Tibial nerve (tissue), 4 donors: ENCODE results near the gene ACTR1A.

Experiments used
- EP300 ChIP-seq, 2 donors: sonication (generic); formaldehyde crosslinking; IDR thresholded peaks; one replicate each; pipeline ENCODE4 v1.6.1; 2017; ENCODE audit warnings: antibody characterized with exemption in 2 of 2, mild to moderate bottlenecking in 1 of 2
- POLR2A ChIP-seq, 2 donors: fragments of 450-650 bp; IDR thresholded peaks; one replicate each; pipeline ENCODE4 v1.6.1; 2017; ENCODE audit warnings: antibody characterized with exemption in 2 of 2, mild to moderate bottlenecking in 2 of 2, moderate library complexity in 2 of 2
- TF ChIP-seq, protein P1 (sequence below), 5 experiments: fragments of 200-600 bp in 3 of 5; fragments of 450-650 bp in 2 of 5; sonication (generic) in 3 of 5; IDR thresholded peaks; one replicate each; pipeline ENCODE4 v1.5.1; 2016 to 2019; ENCODE audit warnings: antibody characterized with exemption in 5 of 5, mild to moderate bottlenecking in 3 of 5, moderate library complexity in 2 of 5

DNA sequence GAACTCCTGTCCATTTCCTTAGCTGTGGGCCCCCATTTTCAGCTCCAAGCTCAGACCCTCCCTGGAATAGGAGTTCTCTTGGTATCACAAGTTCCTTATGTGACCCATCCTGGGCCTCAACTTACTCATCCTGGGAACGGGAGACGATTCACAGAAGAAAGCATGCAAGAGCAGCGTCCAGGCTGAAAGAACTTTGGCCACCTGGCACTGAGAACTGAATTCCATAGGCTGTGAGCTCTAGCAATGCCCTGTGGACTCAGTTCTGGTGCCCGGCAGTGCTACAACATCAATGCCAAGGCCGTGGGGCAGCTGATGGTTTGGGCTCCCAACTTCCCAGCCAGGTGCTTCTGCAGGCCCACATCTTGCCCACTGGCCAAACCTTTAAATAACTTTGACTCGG, 66.2 kb downstream of the ACTR1A start:
- TF ChIP-seq, protein P1, sequence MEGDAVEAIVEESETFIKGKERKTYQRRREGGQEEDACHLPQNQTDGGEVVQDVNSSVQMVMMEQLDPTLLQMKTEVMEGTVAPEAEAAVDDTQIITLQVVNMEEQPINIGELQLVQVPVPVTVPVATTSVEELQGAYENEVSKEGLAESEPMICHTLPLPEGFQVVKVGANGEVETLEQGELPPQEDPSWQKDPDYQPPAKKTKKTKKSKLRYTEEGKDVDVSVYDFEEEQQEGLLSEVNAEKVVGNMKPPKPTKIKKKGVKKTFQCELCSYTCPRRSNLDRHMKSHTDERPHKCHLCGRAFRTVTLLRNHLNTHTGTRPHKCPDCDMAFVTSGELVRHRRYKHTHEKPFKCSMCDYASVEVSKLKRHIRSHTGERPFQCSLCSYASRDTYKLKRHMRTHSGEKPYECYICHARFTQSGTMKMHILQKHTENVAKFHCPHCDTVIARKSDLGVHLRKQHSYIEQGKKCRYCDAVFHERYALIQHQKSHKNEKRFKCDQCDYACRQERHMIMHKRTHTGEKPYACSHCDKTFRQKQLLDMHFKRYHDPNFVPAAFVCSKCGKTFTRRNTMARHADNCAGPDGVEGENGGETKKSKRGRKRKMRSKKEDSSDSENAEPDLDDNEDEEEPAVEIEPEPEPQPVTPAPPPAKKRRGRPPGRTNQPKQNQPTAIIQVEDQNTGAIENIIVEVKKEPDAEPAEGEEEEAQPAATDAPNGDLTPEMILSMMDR (IDR thresholded peaks at IDR 0.05), result no peak
- no peak for TF ChIP-seq POLR2A (IDR thresholded peaks at IDR 0.05)
- TF ChIP-seq EP300 (IDR thresholded peaks at IDR 0.05), result no peak
